Ishikawa (cell line): Measurements from ENCODE around the gene PARD3B.

Experiments
- CEBPB ChIP-seq: IDR thresholded peaks from 2 replicates; pipeline ENCODE4 v1.6.1; 2012
- CREB1 ChIP-seq: IDR thresholded peaks from 2 replicates; pipeline ENCODE4 v1.6.1; 2012; ENCODE audit warnings: low read depth
- EGR1 ChIP-seq: IDR thresholded peaks from 2 replicates; pipeline ENCODE4 v1.6.1; 2012
- EP300 ChIP-seq: IDR thresholded peaks from 2 replicates; pipeline ENCODE4 v1.6.1; 2012; ENCODE audit warnings: borderline replicate concordance
- FOXM1 ChIP-seq: IDR thresholded peaks from 2 replicates; pipeline ENCODE4 v1.6.1; 2012; ENCODE audit warnings: low read depth, borderline replicate concordance
- NFIC ChIP-seq: IDR thresholded peaks from 2 replicates; pipeline ENCODE4 v1.6.1; 2012
- RAD21 ChIP-seq: IDR thresholded peaks from 2 replicates; pipeline ENCODE4 v1.6.1; 2012; ENCODE audit warnings: low read depth
- TAF1 ChIP-seq: IDR thresholded peaks from 2 replicates; pipeline ENCODE4 v1.6.1; 2012; ENCODE audit warnings: low read depth, mild to moderate bottlenecking
- TEAD4 ChIP-seq: IDR thresholded peaks from 2 replicates; pipeline ENCODE4 v1.6.1; 2012
- USF1 ChIP-seq: IDR thresholded peaks from 2 replicates; pipeline ENCODE4 v1.6.1; 2012
- YY1 ChIP-seq: IDR thresholded peaks from 2 replicates; pipeline ENCODE4 v1.6.1; 2012; ENCODE audit warnings: low read depth
- TF ChIP-seq, protein P1 (sequence below): IDR thresholded peaks from 2 replicates; pipeline ENCODE4 v1.6.1; 2012
- TF ChIP-seq, protein P2 (sequence below): IDR thresholded peaks from 2 replicates; pipeline ENCODE4 v1.6.1; 2012; ENCODE audit warnings: low read depth, mild to moderate bottlenecking

- TF ChIP-seq NFIC = no peak
- no peak for TF ChIP-seq USF1
- TF ChIP-seq RAD21 = no peak
- no peak for TF ChIP-seq EGR1
- TF ChIP-seq, protein P1, sequence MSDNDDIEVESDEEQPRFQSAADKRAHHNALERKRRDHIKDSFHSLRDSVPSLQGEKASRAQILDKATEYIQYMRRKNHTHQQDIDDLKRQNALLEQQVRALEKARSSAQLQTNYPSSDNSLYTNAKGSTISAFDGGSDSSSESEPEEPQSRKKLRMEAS = no peak
- TF ChIP-seq, protein P2, sequence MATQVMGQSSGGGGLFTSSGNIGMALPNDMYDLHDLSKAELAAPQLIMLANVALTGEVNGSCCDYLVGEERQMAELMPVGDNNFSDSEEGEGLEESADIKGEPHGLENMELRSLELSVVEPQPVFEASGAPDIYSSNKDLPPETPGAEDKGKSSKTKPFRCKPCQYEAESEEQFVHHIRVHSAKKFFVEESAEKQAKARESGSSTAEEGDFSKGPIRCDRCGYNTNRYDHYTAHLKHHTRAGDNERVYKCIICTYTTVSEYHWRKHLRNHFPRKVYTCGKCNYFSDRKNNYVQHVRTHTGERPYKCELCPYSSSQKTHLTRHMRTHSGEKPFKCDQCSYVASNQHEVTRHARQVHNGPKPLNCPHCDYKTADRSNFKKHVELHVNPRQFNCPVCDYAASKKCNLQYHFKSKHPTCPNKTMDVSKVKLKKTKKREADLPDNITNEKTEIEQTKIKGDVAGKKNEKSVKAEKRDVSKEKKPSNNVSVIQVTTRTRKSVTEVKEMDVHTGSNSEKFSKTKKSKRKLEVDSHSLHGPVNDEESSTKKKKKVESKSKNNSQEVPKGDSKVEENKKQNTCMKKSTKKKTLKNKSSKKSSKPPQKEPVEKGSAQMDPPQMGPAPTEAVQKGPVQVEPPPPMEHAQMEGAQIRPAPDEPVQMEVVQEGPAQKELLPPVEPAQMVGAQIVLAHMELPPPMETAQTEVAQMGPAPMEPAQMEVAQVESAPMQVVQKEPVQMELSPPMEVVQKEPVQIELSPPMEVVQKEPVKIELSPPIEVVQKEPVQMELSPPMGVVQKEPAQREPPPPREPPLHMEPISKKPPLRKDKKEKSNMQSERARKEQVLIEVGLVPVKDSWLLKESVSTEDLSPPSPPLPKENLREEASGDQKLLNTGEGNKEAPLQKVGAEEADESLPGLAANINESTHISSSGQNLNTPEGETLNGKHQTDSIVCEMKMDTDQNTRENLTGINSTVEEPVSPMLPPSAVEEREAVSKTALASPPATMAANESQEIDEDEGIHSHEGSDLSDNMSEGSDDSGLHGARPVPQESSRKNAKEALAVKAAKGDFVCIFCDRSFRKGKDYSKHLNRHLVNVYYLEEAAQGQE = no peak
- no peak for TF ChIP-seq CEBPB
- no peak for TF ChIP-seq FOXM1
- TF ChIP-seq TAF1 = no peak
- TF ChIP-seq YY1 = no peak
- TF ChIP-seq EP300 = no peak
- TF ChIP-seq CREB1 = no peak
- TF ChIP-seq TEAD4 = no peak
Observed at GRCh38 chr2:205103699-205104098, 558.4 kb downstream of the PARD3B start.
